T47D (cell line): ENCODE measurements around the gene SNAP91.
A peak's percentile ranks its signal among the peaks of the same experiment; 100 is the strongest.
"Not testable (repeated sequence)": the region's sequence is repeated elsewhere in the genome, so short reads cannot be mapped to it uniquely, and the experiment has no call there.

Experiments used
- DNase-seq, 2 experiments: peaks; one replicate each; pipeline versions ENCODE4 v3.0.0 to v3.0.0-alpha.2; 2011 to 2012; ENCODE audit warnings: low read depth in 1 of 2, low spot score in 1 of 2
- JUND ChIP-seq: IDR thresholded peaks from 2 replicates; pipeline ENCODE4 v1.6.1; 2012; ENCODE audit warnings: low read depth
- in situ Hi-C: cut with HindIII; loops from 2 replicates; pipeline ENCODE4 v1.10.0; 2016; ENCODE audit warnings: low sequenced_read_pairs, low pct_unique_long_range_greater_than_20kb

Gene SNAP91

GRCh38 chr6:83707829-83708545 lies 914 bp downstream of the SNAP91 start:
- DNase-seq: no peak
- no peak for TF ChIP-seq JUND
- in situ Hi-C loops: no loop called here

- DNase-seq: no peak
- in situ Hi-C loops: no loop called here
- TF ChIP-seq JUND: no peak
Measured at GRCh38 chr6:83702749-83703148, 6.2 kb downstream of the SNAP91 start.

GRCh38 chr6:83702077-83702476 lies 6.8 kb downstream of the SNAP91 start:
- in situ Hi-C loops: no loop called here
- no peak for DNase-seq
- no peak for TF ChIP-seq JUND

- TF ChIP-seq JUND: no peak
- in situ Hi-C loops: no loop called here
- no peak for DNase-seq
Measured at GRCh38 chr6:83696674-83697073, 12.2 kb downstream of the SNAP91 start.

DNA sequence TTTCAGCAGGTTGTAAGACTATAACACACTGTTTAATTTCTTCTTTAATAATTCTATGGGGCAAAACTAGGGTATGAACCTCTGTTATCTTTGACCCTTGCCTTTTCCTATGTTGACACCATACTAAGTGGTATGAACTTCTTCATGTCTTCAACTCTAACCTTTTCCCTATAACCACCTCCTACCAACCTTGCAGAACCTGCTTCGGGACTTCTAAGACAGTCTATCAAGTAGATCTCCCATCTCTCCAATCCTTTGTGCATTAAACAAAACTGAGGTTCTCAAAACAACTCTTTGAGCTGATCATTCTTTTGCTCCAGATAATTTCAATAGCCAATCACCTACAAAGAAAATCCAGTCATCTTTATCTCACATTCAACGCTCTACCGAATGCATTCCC lies 23.4 kb downstream of the SNAP91 start:
- in situ Hi-C loops: no loop called here
- DNase-seq: no peak

GRCh38 chr6:83677791-83678190 lies 31.1 kb downstream of the SNAP91 start:
- in situ Hi-C loops: no loop called here
- no peak for TF ChIP-seq JUND
- DNase-seq: no peak

More for the DNA sequence above, 23.4 kb downstream of the SNAP91 start:
- TF ChIP-seq JUND: no peak

- in situ Hi-C loops: no loop called here
- DNase-seq: no peak
- TF ChIP-seq JUND: no peak
Measured at GRCh38 chr6:83637953-83638352, 70.9 kb downstream of the SNAP91 start.

DNA sequence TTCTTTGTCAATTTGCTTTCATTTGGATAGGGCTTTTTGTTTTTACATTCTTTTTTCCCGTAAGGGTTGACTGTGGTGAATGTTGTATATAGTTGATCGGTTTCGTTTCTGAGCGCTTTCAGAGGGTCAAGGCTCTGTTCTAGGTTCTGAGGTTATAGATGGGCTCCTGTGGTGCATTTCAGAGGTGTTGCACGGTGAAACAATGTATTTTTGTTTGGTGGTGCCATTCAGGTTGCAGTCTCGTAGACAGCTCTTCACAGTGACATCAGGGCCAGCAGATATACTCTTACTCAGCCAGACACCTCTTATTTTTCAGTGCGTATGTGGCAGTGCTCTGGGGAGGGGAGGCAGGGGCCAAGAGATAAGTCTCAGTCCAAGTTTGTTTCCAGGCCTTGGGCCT lies 72.1 kb downstream of the SNAP91 start:
- DNase-seq: no peak
- no peak for TF ChIP-seq JUND
- in situ Hi-C loops: no loop called here

DNA sequence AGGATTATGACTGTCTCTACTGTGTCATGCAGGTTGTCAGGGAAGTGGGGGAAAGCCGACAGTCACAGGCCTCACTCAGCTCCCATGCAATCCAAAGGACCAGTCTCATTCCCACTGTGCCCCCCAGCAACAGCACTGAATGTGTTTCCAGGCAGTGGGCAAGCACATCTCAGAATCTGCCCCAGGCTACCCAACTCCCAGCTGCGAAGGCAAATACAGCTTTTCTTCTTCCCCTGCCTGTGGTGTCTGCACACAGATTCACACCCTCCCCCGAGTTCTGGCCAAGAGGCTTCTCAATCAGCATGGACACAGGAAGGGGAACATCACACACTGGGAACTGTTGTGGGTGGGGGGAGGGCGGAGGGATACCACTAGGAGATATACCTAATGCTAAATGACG lies 75.3 kb downstream of the SNAP91 start:
- in situ Hi-C loops: no loop called here
- TF ChIP-seq JUND: no peak
- DNase-seq: no peak

DNA sequence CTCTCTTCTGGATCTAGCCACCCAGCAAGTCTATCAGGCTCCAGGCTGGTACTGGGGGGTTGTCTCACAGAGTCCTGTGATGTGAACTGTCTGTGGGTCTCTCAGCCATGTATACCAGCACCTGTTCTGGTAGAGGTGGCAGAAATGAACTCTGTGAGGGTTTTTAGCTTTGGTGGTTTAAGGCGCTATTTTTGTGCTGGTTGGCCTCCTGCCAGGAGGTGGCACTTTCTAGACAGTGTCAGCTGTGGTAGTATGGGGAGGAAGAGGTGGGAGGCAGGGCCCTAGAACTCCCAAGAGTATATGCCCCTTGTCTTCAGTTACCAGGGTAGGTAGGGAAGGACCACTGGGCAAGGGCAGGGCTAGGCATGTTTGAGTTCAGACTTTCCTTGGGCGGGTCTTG lies 75.8 kb downstream of the SNAP91 start:
- TF ChIP-seq JUND: no peak
- no peak for DNase-seq
- in situ Hi-C loops: no loop called here

DNA sequence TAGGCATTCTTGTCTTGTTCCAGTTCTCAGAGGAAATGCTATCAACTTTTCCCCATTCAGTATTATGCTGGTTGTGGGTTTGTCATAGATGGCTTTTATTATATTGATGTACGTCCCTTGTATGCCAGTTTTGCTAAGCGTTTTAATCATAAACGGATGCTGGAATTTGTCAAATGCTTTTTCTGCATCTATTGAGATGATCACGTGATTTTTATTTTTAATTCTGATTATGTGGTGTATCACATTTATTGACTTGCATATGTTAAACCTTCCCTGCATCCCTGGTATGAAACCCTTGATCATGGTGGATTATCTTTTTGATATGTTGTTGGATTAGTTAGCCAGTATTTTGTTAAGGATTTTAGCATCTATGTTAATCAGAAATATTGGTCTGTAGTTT lies 79.0 kb downstream of the SNAP91 start:
- DNase-seq: not testable (repeated sequence)

DNA sequence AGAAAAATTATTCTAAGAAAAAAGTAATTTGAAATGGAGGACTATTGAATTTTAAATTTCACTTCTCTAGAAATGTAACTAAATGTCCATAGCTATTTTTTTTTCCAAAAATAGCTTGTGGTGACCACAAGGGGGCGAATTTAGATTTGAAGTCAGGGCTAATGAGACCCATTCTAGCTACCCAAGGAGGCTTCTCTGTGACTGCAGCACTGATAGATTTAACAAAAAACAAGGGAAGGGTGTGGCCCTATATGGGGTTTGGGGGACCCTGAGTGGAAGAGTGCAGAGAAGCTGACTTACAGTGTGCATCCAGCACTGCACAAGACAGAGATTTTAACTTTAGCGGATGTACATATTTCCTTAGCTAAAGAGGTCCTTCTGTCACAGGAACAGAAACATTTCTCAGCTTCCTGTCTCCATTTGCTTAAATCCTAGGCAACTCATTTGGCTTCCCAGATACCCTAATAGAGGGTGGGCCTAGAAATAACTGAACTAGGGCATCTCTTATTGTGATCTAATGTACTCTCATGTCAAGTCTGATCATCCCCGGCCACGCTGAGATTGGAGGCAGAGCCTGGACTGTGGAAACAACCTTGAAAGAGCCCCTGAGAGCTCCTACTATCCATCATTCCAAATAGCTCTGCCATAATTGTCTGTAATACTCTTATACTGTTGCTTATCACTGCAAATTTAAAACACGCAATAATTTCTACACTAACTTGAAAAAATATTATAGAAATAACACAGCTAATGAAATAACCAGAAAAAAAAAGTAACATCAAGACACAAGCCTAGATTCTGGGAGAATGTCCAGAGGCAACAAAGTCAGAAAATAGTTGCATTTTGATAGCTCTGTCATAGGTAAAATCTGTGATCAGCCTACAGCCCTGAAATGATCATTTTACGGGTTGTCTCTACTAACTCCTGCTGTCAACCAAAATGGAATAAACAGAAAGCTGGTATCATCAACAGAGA lies 93.6 kb downstream of the SNAP91 start:
- in situ Hi-C loops: no loop called here
- TF ChIP-seq JUND: no peak
- DNase-seq: peak; percentile 3 to 52

More for the DNA sequence above, 79.0 kb downstream of the SNAP91 start:
- in situ Hi-C loops: not testable (repeated sequence)

DNA sequence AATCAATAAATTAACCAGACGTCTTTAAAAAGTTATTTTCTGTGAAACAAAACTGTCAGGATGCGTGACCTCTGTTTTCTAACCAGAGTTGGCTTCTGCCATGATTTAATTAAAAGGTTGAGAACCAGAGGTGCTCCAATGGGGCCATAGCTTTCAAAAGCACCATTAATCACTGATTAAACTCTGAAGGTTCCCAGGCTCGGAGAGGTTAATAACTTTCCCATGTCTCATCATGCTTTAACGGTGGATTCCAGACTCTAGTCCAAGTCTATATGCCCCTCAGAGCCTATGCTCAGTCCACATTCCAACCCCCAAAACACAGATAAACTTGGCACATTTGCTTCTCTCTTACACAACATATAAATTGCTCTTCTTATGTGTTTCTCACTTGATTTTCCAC lies 95.5 kb downstream of the SNAP91 start:
- no peak for TF ChIP-seq JUND
- no peak for DNase-seq
- in situ Hi-C loops: no loop called here
